H1 (cell line): ENCODE data around the gene MGST2. TPM values are rescaled to one million over a fixed set of nuclear protein-coding genes. Genes with fewer than 3 reads are reported as not detected.

Experiments
- CTCF ChIA-PET: fragments of 300-600 bp; sonication (Branson Sonifier 250); formaldehyde crosslinking; loops from one replicate; lab custom pipeline; 2021; ENCODE audit not compliant: partially characterized antibody; lab: Charles Lee
- POLR2A ChIA-PET: fragments of 300-600 bp; sonication (Branson Sonifier 250); formaldehyde crosslinking; loops from one replicate; lab custom pipeline; 2021; ENCODE audit warnings: inconsistent platforms; ENCODE audit not compliant: partially characterized antibody; lab: Charles Lee
- DNase-seq, 2 experiments: peaks; one replicate each; pipeline versions ENCODE4 v3.0.0 to v3.0.0-alpha.2; 2010 to 2022; ENCODE audit warnings: low spot score in 2 of 2, low read depth in 1 of 2, mixed read lengths in 1 of 2
- FAIRE-seq: peaks from 2 replicates; lab custom pipeline; 2011; peaks lifted over from hg19 to GRCh38; lab: Jason Lieb, UNC
- H2AFZ ChIP-seq: 2 replicates; pipeline ENCODE4 v1.8.1; 2012; ENCODE audit warnings: low read length, inconsistent platforms
- H2AK5ac ChIP-seq: 2 replicates; pipeline ENCODE4 v1.6.1; 2013; ENCODE audit warnings: low read depth, low read length
- H2BK120ac ChIP-seq: replicated peaks from 2 replicates; pipeline ENCODE3; 2013; ENCODE audit warnings: low read depth, low read length, inconsistent platforms
- H2BK12ac ChIP-seq: 2 replicates; pipeline ENCODE4 v1.6.1; 2013; ENCODE audit warnings: low read depth, low read length
- H2BK15ac ChIP-seq: 2 replicates; pipeline ENCODE4 v1.6.1; 2013; ENCODE audit warnings: low read length
- H2BK20ac ChIP-seq: 2 replicates; pipeline ENCODE4 v1.6.1; 2013; ENCODE audit warnings: low read length
- H2BK5ac ChIP-seq: 2 replicates; pipeline ENCODE4 v1.6.1; 2013; ENCODE audit warnings: low read depth, low read length
- H3K14ac ChIP-seq: 2 replicates; pipeline ENCODE4 v1.6.1; 2013; ENCODE audit warnings: inconsistent platforms; ENCODE audit not compliant: insufficient read length
- H3K18ac ChIP-seq: 2 replicates; pipeline ENCODE4 v1.6.1; 2013; ENCODE audit warnings: low read length; ENCODE audit errors: extremely low read depth
- H3K23ac ChIP-seq: 2 replicates; pipeline ENCODE4 v1.6.1; 2013; ENCODE audit warnings: inconsistent platforms; ENCODE audit not compliant: insufficient read length
- H3K23me2 ChIP-seq: 2 replicates; pipeline ENCODE4 v1.6.1; 2013; ENCODE audit warnings: low read depth, low read length
- H3K27ac ChIP-seq: 2 replicates; pipeline ENCODE4 v1.6.1; 2011; ENCODE audit warnings: low read depth, low read length, inconsistent platforms
- H3K27me3 ChIP-seq, 4 experiments: replicated peaks in 1 of 4; 1 replicate in 1 of 4; 2 replicates in 3 of 4; pipeline versions ENCODE4 v1.6.1 to v1.8.1; 2011 to 2013; ENCODE audit warnings: low read length in 3 of 4, mild to moderate bottlenecking in 3 of 4, inconsistent platforms in 2 of 4, mixed read lengths in 2 of 4, moderate library complexity in 1 of 4; ENCODE audit not compliant: control insufficient read depth in 3 of 4, insufficient read depth in 3 of 4; ENCODE audit errors: extremely low read depth in 1 of 4
- H3K36me3 ChIP-seq, 4 experiments: 2 replicates each; pipeline versions ENCODE4 v1.6.1 to v1.8.1; 2011 to 2013; ENCODE audit warnings: mild to moderate bottlenecking in 4 of 4, low read length in 3 of 4, moderate library complexity in 2 of 4, control low read depth in 1 of 4, inconsistent platforms in 1 of 4; ENCODE audit not compliant: insufficient read depth in 4 of 4, control insufficient read depth in 2 of 4
- H3K4ac ChIP-seq: replicated peaks from 2 replicates; pipeline ENCODE3; 2013; ENCODE audit warnings: low read length, low read depth, mixed read lengths, inconsistent platforms; ENCODE audit not compliant: insufficient read length
- H3K4me1 ChIP-seq, 4 experiments: replicated peaks in 1 of 4; 1 replicate in 1 of 4; 2 replicates in 3 of 4; pipeline versions ENCODE4 v1.6.1 to v1.8.1; 2011 to 2013; ENCODE audit warnings: low read length in 3 of 4, inconsistent platforms in 2 of 4, mixed read lengths in 1 of 4; ENCODE audit not compliant: insufficient read depth in 4 of 4, control insufficient read depth in 3 of 4
- H3K4me2 ChIP-seq, 2 experiments: 2 replicates each; pipeline versions ENCODE4 v1.6.1 to v1.8.1; 2011 to 2013; ENCODE audit warnings: low read depth in 2 of 2, low read length in 2 of 2, control low read depth in 1 of 2, inconsistent platforms in 1 of 2, mild to moderate bottlenecking in 1 of 2; ENCODE audit not compliant: insufficient read depth in 1 of 2
- H3K4me3 ChIP-seq, 4 experiments: fragments of 200-600, 300-600 bp in 1 of 4; sonication (generic), shearing (Covaris generic), sonication (Bioruptor Twin) in 1 of 4; 2 replicates each; pipeline versions ENCODE4 v1.5.1 to v1.8.1; 2011 to 2016; ENCODE audit warnings: low read length in 4 of 4, low read depth in 3 of 4, control low read depth in 2 of 4, inconsistent platforms in 2 of 4, mild to moderate bottlenecking in 2 of 4, mixed read lengths in 1 of 4, moderate library complexity in 1 of 4; ENCODE audit not compliant: insufficient read depth in 2 of 4; ENCODE audit errors: extremely low read depth in 1 of 4
- H3K56ac ChIP-seq: replicated peaks from 2 replicates; pipeline ENCODE3; 2013; ENCODE audit warnings: low read depth, mild to moderate bottlenecking, mixed read lengths, low read length, inconsistent platforms; ENCODE audit not compliant: insufficient read length
- H3K79me1 ChIP-seq: 2 replicates; pipeline ENCODE4 v1.6.1; 2013; ENCODE audit warnings: low read depth, low read length, control low read depth
- H3K79me2 ChIP-seq, 2 experiments: 2 replicates each; pipeline versions ENCODE4 v1.6.1 to v1.8.1; 2012 to 2013; ENCODE audit warnings: low read length in 2 of 2, mild to moderate bottlenecking in 2 of 2, inconsistent platforms in 1 of 2; ENCODE audit not compliant: insufficient read depth in 2 of 2, control insufficient read depth in 1 of 2
- H3K9ac ChIP-seq, 4 experiments: replicated peaks in 1 of 4; 1 replicate in 1 of 4; 2 replicates in 3 of 4; pipeline versions ENCODE4 v1.6.1 to v1.8.1; 2011 to 2013; ENCODE audit warnings: low read depth in 3 of 4, low read length in 3 of 4, control low read depth in 2 of 4, mild to moderate bottlenecking in 2 of 4, moderate library complexity in 2 of 4, inconsistent platforms in 1 of 4; ENCODE audit errors: extremely low read depth in 1 of 4
- H3K9me3 ChIP-seq, 2 experiments: 2 replicates each; pipeline versions ENCODE4 v1.6.1 to v1.8.1; 2012 to 2013; ENCODE audit warnings: mild to moderate bottlenecking in 2 of 2, moderate library complexity in 2 of 2, control low read depth in 1 of 2, inconsistent platforms in 1 of 2, low read depth in 1 of 2, low read length in 1 of 2, mixed read lengths in 1 of 2; ENCODE audit not compliant: insufficient read depth in 2 of 2
- H4K20me1 ChIP-seq, 2 experiments: replicated peaks in 1 of 2; 2 replicates each; pipeline versions ENCODE3 to v1.8.1; 2011 to 2013; ENCODE audit warnings: inconsistent platforms in 2 of 2, low read length in 2 of 2, mild to moderate bottlenecking in 1 of 2; ENCODE audit not compliant: insufficient read depth in 2 of 2, control insufficient read depth in 1 of 2
- H4K5ac ChIP-seq: 2 replicates; pipeline ENCODE4 v1.6.1; 2013; ENCODE audit warnings: low read length, low read depth, mixed read lengths, inconsistent platforms; ENCODE audit not compliant: insufficient read length
- H4K8ac ChIP-seq: 2 replicates; pipeline ENCODE4 v1.8.0; 2013; ENCODE audit warnings: mild to moderate bottlenecking, moderate library complexity, low read length, inconsistent platforms; ENCODE audit not compliant: insufficient read depth; ENCODE audit errors: extremely low read depth
- H4K91ac ChIP-seq: replicated peaks from 2 replicates; pipeline ENCODE3; 2013; ENCODE audit warnings: low read length, mixed read lengths, inconsistent platforms; ENCODE audit not compliant: insufficient read length
- BACH1 ChIP-seq: IDR thresholded peaks from 2 replicates; pipeline ENCODE4 v1.6.1; 2012; ENCODE audit warnings: low read length, improper control_type of control experiment
- BCL11A ChIP-seq, 2 experiments: IDR thresholded peaks; one replicate each; pipeline ENCODE4 v1.6.1; 2011; ENCODE audit warnings: low read depth in 2 of 2, low read length in 2 of 2, mild to moderate bottlenecking in 2 of 2
- KDM1A ChIP-seq: fragments of 200-600, 300-600 bp; sonication (generic); IDR thresholded peaks from 2 replicates; pipeline ENCODE4 v1.7.1; 2016; ENCODE audit warnings: mild to moderate bottlenecking, low read length, borderline replicate concordance
- MAFK ChIP-seq: IDR thresholded peaks from 2 replicates; pipeline ENCODE4 v1.6.1; 2012; ENCODE audit warnings: low read depth, mild to moderate bottlenecking, improper control_type of control experiment, low read length
- MAX ChIP-seq: IDR thresholded peaks from 2 replicates; pipeline ENCODE4 v1.6.1; 2012; ENCODE audit warnings: inconsistent platforms
- PHF8 ChIP-seq: fragments of 200-600 bp; sonication (generic); conservative IDR thresholded peaks from 2 replicates; pipeline ENCODE4 v1.7.1; 2012; ENCODE audit warnings: low read depth, mild to moderate bottlenecking, inconsistent platforms, low read length, moderate library complexity
- SIRT6 ChIP-seq: IDR thresholded peaks from one replicate; pipeline ENCODE4 v1.7.1; 2012; ENCODE audit warnings: low read length, inconsistent platforms
- SP4 ChIP-seq: IDR thresholded peaks from 2 replicates; pipeline ENCODE4 v1.6.1; 2012; ENCODE audit warnings: low read length, inconsistent platforms
- SUZ12 ChIP-seq: fragments of 200-600 bp; sonication (generic); IDR thresholded peaks from 2 replicates; pipeline ENCODE4 v1.6.1; 2012; ENCODE audit warnings: mild to moderate bottlenecking, inconsistent platforms, low read length, moderate library complexity, mixed read lengths
- TCF12 ChIP-seq: IDR thresholded peaks from 2 replicates; pipeline ENCODE4 v1.6.1; 2011; ENCODE audit warnings: low read depth, mild to moderate bottlenecking, low read length
- TEAD4 ChIP-seq: IDR thresholded peaks from 2 replicates; pipeline ENCODE4 v1.6.1; 2012; ENCODE audit warnings: low read depth, low read length, inconsistent platforms, mixed read lengths
- WGBS, 2 experiments: shearing (Covaris generic) in 1 of 2; methylation state at CpG; one replicate each; pipeline versions ENCODE4 v1.1.6 to v1.1.7; 2013 to 2015; ENCODE audit warnings: low lambda C conversion rate in 2 of 2, mixed read lengths in 2 of 2, inconsistent platforms in 1 of 2, low coverage in 1 of 2, missing lambda C conversion rate in 1 of 2; ENCODE audit not compliant: insufficient replicate concordance in 2 of 2, insufficient coverage in 1 of 2, insufficient read length in 1 of 2; ENCODE audit errors: extremely low coverage in 1 of 2, missing lambda C conversion rate in 1 of 2; 5-methylcytosine and 5-hydroxymethylcytosine counted together
- polyA plus RNA-seq, 7 experiments: library from polyadenylated mRNA; depleted of rRNA in 3 of 7; stranded (reverse) in 5 of 7; unstranded in 2 of 7; fragments of >200 nt in 5 of 7; fragments of 200-250 nt in 2 of 7; gene quantifications; 1 replicate in 5 of 7; 2 replicates in 1 of 7; 4 replicates in 1 of 7; pipeline versions ENCODE4 v1.2.1 to v1.2.3, GENCODE V29; 2011 to 2013; ENCODE audit warnings: missing spikeins in 2 of 7, mixed read lengths in 2 of 7
- total RNA-seq: library from RNA; stranded (reverse); fragmentation: NEBNext Ultra II Directional; extraction: Animal tissue kit (Norgen Biotek cat#: 25700); gene quantifications from 2 replicates; pipeline ENCODE4 v1.2.1, GENCODE V29; 2021

Gene MGST2
- total and polyA plus RNA-seq, 2 of the 8 experiments (the other 6 are each of a cell fraction or from before 2014, with no cell fraction given) = 8.0 to 13.6 TPM

- Histone ChIP-seq H3K79me2 (no peaks in the 10 kb centered on the region), H3K4me1 (peaks cover 0 to 12% (median 5%) of the 10 kb centered on the region in 4 experiments; a peak in 5 of 7 replicates), H2AFZ (no peak overlapping the region), H3K9ac (no peak overlapping the region), H4K8ac (no peak overlapping the region), H2BK20ac (no peak overlapping the region), H2AK5ac (no peak overlapping the region), H3K23me2 (no peaks in the 10 kb centered on the region), H3K23ac (no peak overlapping the region), H4K20me1 (no peaks in the 10 kb centered on the region), H3K4ac (no peak overlapping the region), H3K36me3 (no peaks in the 10 kb centered on the region), H2BK120ac (no peak overlapping the region), H3K4me3 (no peak overlapping the region), H3K56ac (no peak overlapping the region), H4K5ac (no peak overlapping the region), H3K27ac (no peak overlapping the region), H3K4me2 (no peak overlapping the region), H3K27me3 (peaks cover 19 to 57% (median 47%) of the 10 kb centered on the region in 4 experiments), H2BK5ac (no peak overlapping the region), H4K91ac (no peak overlapping the region), H3K79me1 (no peaks in the 10 kb centered on the region), H2BK12ac (no peak overlapping the region), H3K9me3 (no peaks in the 10 kb centered on the region), H3K18ac (no peak overlapping the region), H3K14ac (no peak overlapping the region), H2BK15ac (no peak overlapping the region)
- POLR2A ChIA-PET = no interaction called here
- CTCF ChIA-PET = interaction anchor here (4.7 to 18.2 kb wide), 3 partner anchors 13 to 26 kb away, joined by 63 to 264 read pairs (median 65); no protein-coding TSS in a partner anchor
- 91% methylated on average over 1 of the region's 1 CpG; no CpG with 5 or more reads in 1 of the 2 experiments for WGBS, 2 experiments
- no peak for FAIRE-seq
- TF ChIP-seq MAX = no peak
- no peak for TF ChIP-seq BCL11A (IDR thresholded peaks at IDR 0.05; ENCODE audit: low read depth in 2 of 2, low read length in 2 of 2)
- TF ChIP-seq TEAD4 = no peak
- no peak for TF ChIP-seq SP4
- TF ChIP-seq KDM1A = no peak
- no peak for TF ChIP-seq MAFK
- TF ChIP-seq PHF8 = no peak
- no peak for TF ChIP-seq SUZ12
- no peak for TF ChIP-seq SIRT6
- no peak for TF ChIP-seq TCF12
- no peak for TF ChIP-seq BACH1
- DNase-seq = no peak
These were observed 35.5 kb upstream of the MGST2 start for GRCh38 chr4:139630126-139630495.
